Esophagus muscularis mucosa (tissue), 4 donors: ENCODE results near the gene NDUFS8. TPM values are rescaled to one million over a fixed set of nuclear protein-coding genes. Genes with fewer than 3 reads are reported as not detected.
A peak's percentile ranks its signal among the peaks of the same experiment; 100 is the strongest.

Experiments used
- DNase-seq: peaks from one replicate; pipeline ENCODE4 v3.0.0-alpha.2; 2017; ENCODE audit errors: extremely low spot score
- H3K27ac ChIP-seq, 4 donors: fragments of 200-600 bp; sonication (generic); replicated peaks in 1 of 4; 1 replicate in 3 of 4; 2 replicates in 1 of 4; pipeline ENCODE4 v1.5.1; 2016 to 2019; ENCODE audit warnings: mild to moderate bottlenecking in 1 of 4
- H3K27me3 ChIP-seq, 4 donors: fragments of 200-600 bp; sonication (generic); one replicate each; pipeline versions ENCODE4 v1.5.1 to v1.6.0; 2016 to 2019
- H3K36me3 ChIP-seq, 4 donors: fragments of 200-600 bp; sonication (generic); one replicate each; pipeline ENCODE4 v1.5.1; 2016 to 2019
- H3K4me1 ChIP-seq, 4 donors: fragments of 200-600 bp; sonication (generic); one replicate each; pipeline ENCODE4 v1.5.1; 2016 to 2019
- H3K4me3 ChIP-seq, 4 donors: fragments of 200-600 bp; sonication (generic); 1 replicate in 2 of 4; 2 replicates in 2 of 4; pipeline ENCODE4 v1.5.1; 2016 to 2019; ENCODE audit warnings: mild to moderate bottlenecking in 4 of 4, moderate library complexity in 1 of 4
- H3K9me3 ChIP-seq, 4 donors: fragments of 200-600 bp; sonication (generic); 1 replicate in 3 of 4; 2 replicates in 1 of 4; pipeline ENCODE4 v1.5.1; 2016 to 2019
- EP300 ChIP-seq: sonication (generic); formaldehyde crosslinking; IDR thresholded peaks from one replicate; pipeline ENCODE4 v1.6.1; 2017; ENCODE audit warnings: antibody characterized with exemption
- POLR2A ChIP-seq: fragments of 450-650 bp; IDR thresholded peaks from one replicate; pipeline ENCODE4 v1.6.1; 2017; ENCODE audit warnings: antibody characterized with exemption, moderate library complexity, mild to moderate bottlenecking, low read depth
- POLR2AphosphoS5 ChIP-seq, 2 donors: sonication (generic); formaldehyde crosslinking; IDR thresholded peaks; one replicate each; pipeline ENCODE4 v1.6.1; 2017; ENCODE audit warnings: antibody characterized with exemption in 2 of 2
- WGBS: methylation state at CpG from one replicate; pipeline ENCODE4 v1.1.5; 2018; 5-methylcytosine and 5-hydroxymethylcytosine counted together
- intact Hi-C: fragments of 100-400 bp; cut with DNase I; formaldehyde crosslinking; loops from one replicate; pipeline ENCODE4 v1.15.1; 2023
- total RNA-seq, 4 donors: library from RNA; depleted of rRNA; stranded (reverse); fragments of >200 nt; gene quantifications; one replicate each; pipeline versions ENCODE4 v1.1.0 to v1.2.1, GENCODE V29; 2016
- TF ChIP-seq, protein P1 (sequence below), 3 experiments: fragments of 200-600 bp in 2 of 3; fragments of 450-650 bp in 1 of 3; sonication (generic) in 2 of 3; IDR thresholded peaks; one replicate each; pipeline ENCODE4 v1.5.1; 2017 to 2019; ENCODE audit warnings: antibody characterized with exemption in 3 of 3, mild to moderate bottlenecking in 2 of 3, moderate library complexity in 1 of 3

Gene NDUFS8
- total RNA-seq, 4 donors from 2014 or later = 178 to 271 (median 198) TPM

DNA sequence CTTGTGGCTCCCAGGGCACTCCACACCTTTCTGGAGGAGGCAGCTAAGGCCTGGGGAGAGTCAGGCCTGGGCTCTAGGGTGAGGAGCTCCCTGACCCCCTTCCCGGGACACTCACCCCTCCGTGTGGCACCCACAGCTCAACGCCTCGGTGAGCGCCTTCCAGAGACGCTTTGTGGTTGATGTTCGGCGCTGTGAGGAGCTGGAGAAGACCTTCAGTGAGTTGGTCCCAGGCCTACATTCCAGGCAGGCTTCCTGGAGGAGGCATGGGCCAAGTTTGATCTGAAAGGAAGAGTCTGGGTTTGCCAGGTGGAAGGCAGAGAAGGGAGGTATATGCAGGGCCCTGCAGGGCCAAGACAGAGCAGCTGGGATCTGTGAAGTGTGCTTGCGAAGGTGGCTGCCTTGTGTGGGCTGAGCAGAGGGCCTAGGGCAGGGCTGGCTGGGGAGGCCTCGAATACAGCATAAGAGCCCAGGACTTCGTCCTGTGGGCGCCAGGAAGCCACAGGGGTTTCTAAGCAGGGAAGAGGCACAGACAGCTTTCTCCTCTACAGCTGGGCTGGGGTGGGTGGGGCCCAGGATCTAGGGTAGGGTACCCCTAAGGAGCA is 11.2 kb downstream of the NDUFS8 start:
- Histone ChIP-seq H3K27ac (peak overlapping the region; percentile 87 to 92 (median 88)), H3K27me3 (no peaks in the 10 kb centered on the region), H3K4me1 (peaks cover 34 to 75% (median 70%) of the 10 kb centered on the region in 4 donors), H3K9me3 (no peaks in the 10 kb centered on the region), H3K36me3 (peaks cover 22 to 53% (median 51%) of the 10 kb centered on the region in 4 donors), H3K4me3 (no peak overlapping the region)
- no peak for DNase-seq
- TF ChIP-seq EP300 (no peak), POLR2A (no peak), POLR2AphosphoS5 (IDR thresholded peaks at IDR 0.05) (no peak)
- TF ChIP-seq, protein P1, sequence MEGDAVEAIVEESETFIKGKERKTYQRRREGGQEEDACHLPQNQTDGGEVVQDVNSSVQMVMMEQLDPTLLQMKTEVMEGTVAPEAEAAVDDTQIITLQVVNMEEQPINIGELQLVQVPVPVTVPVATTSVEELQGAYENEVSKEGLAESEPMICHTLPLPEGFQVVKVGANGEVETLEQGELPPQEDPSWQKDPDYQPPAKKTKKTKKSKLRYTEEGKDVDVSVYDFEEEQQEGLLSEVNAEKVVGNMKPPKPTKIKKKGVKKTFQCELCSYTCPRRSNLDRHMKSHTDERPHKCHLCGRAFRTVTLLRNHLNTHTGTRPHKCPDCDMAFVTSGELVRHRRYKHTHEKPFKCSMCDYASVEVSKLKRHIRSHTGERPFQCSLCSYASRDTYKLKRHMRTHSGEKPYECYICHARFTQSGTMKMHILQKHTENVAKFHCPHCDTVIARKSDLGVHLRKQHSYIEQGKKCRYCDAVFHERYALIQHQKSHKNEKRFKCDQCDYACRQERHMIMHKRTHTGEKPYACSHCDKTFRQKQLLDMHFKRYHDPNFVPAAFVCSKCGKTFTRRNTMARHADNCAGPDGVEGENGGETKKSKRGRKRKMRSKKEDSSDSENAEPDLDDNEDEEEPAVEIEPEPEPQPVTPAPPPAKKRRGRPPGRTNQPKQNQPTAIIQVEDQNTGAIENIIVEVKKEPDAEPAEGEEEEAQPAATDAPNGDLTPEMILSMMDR (IDR thresholded peaks at IDR 0.05) = no peak
- intact Hi-C loops = no loop called here
- WGBS = 47% methylated on average over 3 of the region's 12 CpGs

DNA sequence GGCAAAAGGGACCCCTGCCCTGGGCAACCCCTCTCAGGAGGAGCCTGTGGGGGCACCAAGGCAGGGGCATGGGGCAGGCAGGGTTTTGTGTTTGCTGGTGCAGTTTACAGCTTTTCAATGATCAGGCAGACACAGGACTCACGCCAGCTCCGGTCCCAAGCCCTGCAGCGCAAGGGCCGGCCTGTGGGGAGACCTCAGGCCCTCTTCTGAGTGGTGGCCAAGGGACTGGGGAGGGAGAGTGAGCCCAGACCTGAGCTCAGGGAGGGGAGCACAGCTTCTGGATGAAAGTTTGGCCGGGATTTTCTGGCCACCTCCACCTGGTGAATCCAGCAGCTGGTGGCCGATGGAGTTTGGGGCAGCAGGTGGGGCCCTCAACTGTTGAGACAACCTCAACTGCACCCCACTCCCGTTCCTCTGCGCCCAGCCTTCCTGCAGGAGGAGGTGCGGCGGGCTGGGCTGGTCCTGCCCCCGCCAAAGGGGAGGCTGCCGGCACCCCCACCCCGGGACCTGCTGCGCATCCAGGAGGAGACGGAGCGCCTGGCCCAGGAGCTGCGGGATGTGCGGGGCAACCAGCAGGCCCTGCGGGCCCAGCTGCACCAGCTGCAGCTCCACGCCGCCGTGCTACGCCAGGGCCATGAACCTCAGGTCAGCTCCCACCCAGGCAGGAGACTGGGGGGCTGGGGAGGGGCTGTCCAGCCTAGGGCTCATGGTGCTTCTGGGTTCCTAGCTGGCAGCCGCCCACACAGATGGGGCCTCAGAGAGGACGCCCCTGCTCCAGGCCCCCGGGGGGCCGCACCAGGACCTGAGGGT is 11.9 kb downstream of the NDUFS8 start:
- TF ChIP-seq POLR2AphosphoS5 (IDR thresholded peaks at IDR 0.05) = no peak
- TF ChIP-seq, protein P1 (IDR thresholded peaks at IDR 0.05) = no peak
- TF ChIP-seq EP300 = no peak
- TF ChIP-seq POLR2A = no peak
- Histone ChIP-seq H3K4me3 (no peak overlapping the region), H3K27me3 (no peaks in the 10 kb centered on the region), H3K9me3 (no peaks in the 10 kb centered on the region), H3K27ac (peak overlapping the region; percentile 40 to 92 (median 88)), H3K4me1 (peaks cover 27 to 68% (median 63%) of the 10 kb centered on the region in 4 donors), H3K36me3 (peaks cover 24 to 56% (median 53%) of the 10 kb centered on the region in 4 donors)
- 86% methylated on average over 2 of the region's 27 CpGs for WGBS
- DNase-seq = no peak
- intact Hi-C loops = no loop called here

GRCh38 chr11:68043029-68043348 is 12.5 kb downstream of the NDUFS8 start:
- TF ChIP-seq POLR2A = no peak
- TF ChIP-seq, protein P1 (IDR thresholded peaks at IDR 0.05) = no peak
- no peak for TF ChIP-seq POLR2AphosphoS5 (IDR thresholded peaks at IDR 0.05)
- no peak for TF ChIP-seq EP300
- no peak for DNase-seq
- WGBS = no CpG with 5 or more reads among the region's 8 CpGs
- H3K36me3 ChIP-seq = peaks cover 29 to 62% (median 58%) of the 10 kb centered on the region in 4 donors
- H3K27me3 ChIP-seq = no peaks in the 10 kb centered on the region
- intact Hi-C loops = no loop called here
- peaks cover 21 to 62% (median 57%) of the 10 kb centered on the region in 4 donors for H3K4me1 ChIP-seq
- H3K4me3 ChIP-seq = no peak overlapping the region
- no peaks in the 10 kb centered on the region for H3K9me3 ChIP-seq
- H3K27ac ChIP-seq = peak overlapping the region; percentile 25 to 89 (median 48)

GRCh38 chr11:68043349-68044144 is 13.1 kb downstream of the NDUFS8 start:
- H3K9me3 ChIP-seq = no peaks in the 10 kb centered on the region
- H3K27ac ChIP-seq = peak overlapping the region; percentile 25 to 89 (median 48)
- peaks cover 16 to 56% (median 51%) of the 10 kb centered on the region in 4 donors for H3K4me1 ChIP-seq
- DNase-seq = no peak
- peaks cover 35 to 67% (median 61%) of the 10 kb centered on the region in 4 donors for H3K36me3 ChIP-seq
- H3K27me3 ChIP-seq = no peaks in the 10 kb centered on the region
- TF ChIP-seq EP300 (no peak), POLR2AphosphoS5 (IDR thresholded peaks at IDR 0.05) (peak in 1 of 2 donors; percentile 8)
- intact Hi-C loops = no loop called here
- no peak overlapping the region for H3K4me3 ChIP-seq
- 71% methylated on average over 12 of the region's 36 CpGs for WGBS
